NB4 (cell line): ENCODE results near the gene CHRNG.

ENCODE experiments used
- DNase-seq: peaks from one replicate; pipeline ENCODE4 v3.0.0; 2010; ENCODE audit warnings: low read depth
- H3K4me3 ChIP-seq: one replicate; pipeline ENCODE4 v1.5.1; 2011; ENCODE audit warnings: mild to moderate bottlenecking, low read depth, low read length, moderate library complexity
- MYC ChIP-seq: IDR thresholded peaks from 2 replicates; pipeline ENCODE4 v1.6.1; 2011; ENCODE audit warnings: low read depth, low read length
- POLR2A ChIP-seq: IDR thresholded peaks from 2 replicates; pipeline ENCODE4 v1.6.1; 2011; ENCODE audit warnings: mild to moderate bottlenecking; ENCODE audit not compliant: insufficient read length; ENCODE audit errors: extremely low read depth
- TF ChIP-seq, protein P1 (sequence below): IDR thresholded peaks from 2 replicates; pipeline ENCODE4 v1.6.1; 2011; ENCODE audit warnings: low read depth, low read length
- TF ChIP-seq, protein P2 (sequence below): IDR thresholded peaks from one replicate; pipeline ENCODE4 v1.5.1; 2012; ENCODE audit warnings: low read depth, low read length

Gene CHRNG

DNA sequence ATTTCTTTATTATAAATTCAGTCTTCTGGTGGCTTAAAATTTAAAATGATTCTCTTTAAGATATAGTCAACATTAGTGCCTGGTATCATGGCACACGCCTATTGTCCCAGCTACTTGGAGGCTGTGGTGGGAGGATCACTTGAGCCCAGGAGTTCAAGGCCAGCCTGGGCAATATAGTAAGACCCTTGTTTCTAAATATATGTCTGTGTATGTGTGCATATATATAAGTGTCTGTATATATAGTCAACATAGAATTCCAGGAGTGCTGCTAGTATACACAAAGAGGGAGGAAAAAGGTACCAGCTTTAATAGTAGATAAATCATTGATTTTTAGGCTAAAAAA is 35.9 kb downstream of the CHRNG start:
- H3K4me3 ChIP-seq: no peak overlapping the region
- TF ChIP-seq, protein P1, sequence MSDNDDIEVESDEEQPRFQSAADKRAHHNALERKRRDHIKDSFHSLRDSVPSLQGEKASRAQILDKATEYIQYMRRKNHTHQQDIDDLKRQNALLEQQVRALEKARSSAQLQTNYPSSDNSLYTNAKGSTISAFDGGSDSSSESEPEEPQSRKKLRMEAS: no peak
- TF ChIP-seq, protein P2, sequence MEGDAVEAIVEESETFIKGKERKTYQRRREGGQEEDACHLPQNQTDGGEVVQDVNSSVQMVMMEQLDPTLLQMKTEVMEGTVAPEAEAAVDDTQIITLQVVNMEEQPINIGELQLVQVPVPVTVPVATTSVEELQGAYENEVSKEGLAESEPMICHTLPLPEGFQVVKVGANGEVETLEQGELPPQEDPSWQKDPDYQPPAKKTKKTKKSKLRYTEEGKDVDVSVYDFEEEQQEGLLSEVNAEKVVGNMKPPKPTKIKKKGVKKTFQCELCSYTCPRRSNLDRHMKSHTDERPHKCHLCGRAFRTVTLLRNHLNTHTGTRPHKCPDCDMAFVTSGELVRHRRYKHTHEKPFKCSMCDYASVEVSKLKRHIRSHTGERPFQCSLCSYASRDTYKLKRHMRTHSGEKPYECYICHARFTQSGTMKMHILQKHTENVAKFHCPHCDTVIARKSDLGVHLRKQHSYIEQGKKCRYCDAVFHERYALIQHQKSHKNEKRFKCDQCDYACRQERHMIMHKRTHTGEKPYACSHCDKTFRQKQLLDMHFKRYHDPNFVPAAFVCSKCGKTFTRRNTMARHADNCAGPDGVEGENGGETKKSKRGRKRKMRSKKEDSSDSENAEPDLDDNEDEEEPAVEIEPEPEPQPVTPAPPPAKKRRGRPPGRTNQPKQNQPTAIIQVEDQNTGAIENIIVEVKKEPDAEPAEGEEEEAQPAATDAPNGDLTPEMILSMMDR: no peak
- TF ChIP-seq POLR2A (no peak), MYC (no peak)
- no peak for DNase-seq

DNA sequence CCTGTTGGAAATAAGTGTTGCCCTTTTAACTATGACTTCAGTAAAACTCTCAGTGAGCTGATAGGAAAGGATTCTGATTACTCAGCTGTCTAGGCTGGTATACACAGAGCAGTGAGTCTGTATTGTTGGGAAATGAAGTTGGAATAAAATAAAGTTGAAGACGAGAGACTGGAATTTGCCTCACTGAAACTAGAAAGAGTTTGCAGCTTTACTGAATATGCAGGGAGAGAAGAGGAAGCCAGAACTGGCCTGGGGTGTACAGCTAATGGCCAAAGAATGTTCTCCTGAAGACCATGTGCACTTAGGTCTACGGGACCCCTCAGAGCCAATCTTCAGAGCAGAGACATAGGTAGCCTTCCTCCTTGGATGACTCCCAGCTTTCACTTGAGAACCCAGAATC is 37.5 kb downstream of the CHRNG start:
- TF ChIP-seq, protein P1: no peak
- TF ChIP-seq POLR2A: no peak
- no peak for TF ChIP-seq MYC
- no peak for DNase-seq
- H3K4me3 ChIP-seq: no peak overlapping the region

DNA sequence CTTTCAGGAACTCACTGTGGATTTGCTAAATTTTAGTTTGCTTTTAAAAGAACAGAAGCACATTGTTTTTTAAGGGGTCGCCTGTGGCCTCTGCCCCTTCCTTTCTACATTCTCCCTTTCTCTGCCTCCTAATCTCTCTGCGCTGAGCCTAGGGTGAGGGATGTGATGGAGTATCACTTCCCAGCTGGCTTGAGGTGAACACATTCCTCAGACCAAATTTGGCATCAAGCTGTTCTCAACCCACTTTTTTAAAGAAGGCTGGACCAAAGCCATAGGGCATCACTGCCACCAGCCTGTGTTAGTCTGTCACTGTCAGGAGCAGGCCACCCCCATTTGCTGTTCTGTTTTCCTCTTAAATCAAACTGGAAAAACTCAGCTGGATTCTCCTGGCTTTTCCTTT is 38.3 kb downstream of the CHRNG start:
- no peak for DNase-seq
- no peak for TF ChIP-seq POLR2A
- TF ChIP-seq, protein P2: no peak
- TF ChIP-seq MYC: no peak
- TF ChIP-seq, protein P1: no peak

DNA sequence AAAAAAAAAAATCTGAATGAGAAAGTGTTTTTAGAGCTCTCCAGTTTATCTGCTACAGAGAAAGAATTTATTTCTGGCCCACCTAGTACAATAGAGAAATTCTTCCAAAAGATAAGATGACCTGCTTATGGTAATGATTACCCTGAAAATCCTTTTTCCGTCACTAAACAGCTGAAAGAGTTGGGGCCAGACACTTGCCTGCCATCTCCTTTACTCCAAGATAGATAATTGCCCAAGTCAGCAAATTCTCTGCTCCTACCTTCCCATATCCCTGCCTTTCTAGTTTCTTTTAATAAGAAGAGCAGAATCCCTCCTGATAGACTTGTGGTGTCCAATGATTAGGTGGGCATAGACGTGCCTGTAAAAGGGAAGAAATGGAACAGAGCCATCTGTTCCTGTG is 39.1 kb downstream of the CHRNG start:
- H3K4me3 ChIP-seq: no peak overlapping the region
- TF ChIP-seq, protein P2: no peak
- TF ChIP-seq POLR2A: no peak
- no peak for TF ChIP-seq MYC
- TF ChIP-seq, protein P1: no peak
- DNase-seq: no peak

More for the DNA sequence above, 38.3 kb downstream of the CHRNG start:
- no peak overlapping the region for H3K4me3 ChIP-seq

DNA sequence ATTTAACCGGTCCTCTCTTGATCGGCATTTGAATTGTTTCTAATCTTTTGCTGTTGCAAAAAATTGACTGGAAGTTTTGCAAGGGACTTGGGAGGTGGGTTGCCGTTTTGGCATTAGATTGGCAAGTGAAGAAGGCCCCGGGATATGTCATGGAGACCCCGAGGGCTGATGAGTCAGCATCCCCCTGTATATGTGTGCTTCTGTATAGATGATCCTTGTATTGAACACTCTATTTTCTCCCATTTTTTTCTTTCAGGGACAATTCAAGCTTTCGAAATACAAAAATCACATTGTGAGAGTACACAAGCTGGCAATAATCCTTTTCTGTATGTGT is 41.1 kb downstream of the CHRNG start:
- no peak overlapping the region for H3K4me3 ChIP-seq
- DNase-seq: no peak
- TF ChIP-seq, protein P1: no peak
- TF ChIP-seq POLR2A (no peak), MYC (no peak)
- TF ChIP-seq, protein P2: no peak

DNA sequence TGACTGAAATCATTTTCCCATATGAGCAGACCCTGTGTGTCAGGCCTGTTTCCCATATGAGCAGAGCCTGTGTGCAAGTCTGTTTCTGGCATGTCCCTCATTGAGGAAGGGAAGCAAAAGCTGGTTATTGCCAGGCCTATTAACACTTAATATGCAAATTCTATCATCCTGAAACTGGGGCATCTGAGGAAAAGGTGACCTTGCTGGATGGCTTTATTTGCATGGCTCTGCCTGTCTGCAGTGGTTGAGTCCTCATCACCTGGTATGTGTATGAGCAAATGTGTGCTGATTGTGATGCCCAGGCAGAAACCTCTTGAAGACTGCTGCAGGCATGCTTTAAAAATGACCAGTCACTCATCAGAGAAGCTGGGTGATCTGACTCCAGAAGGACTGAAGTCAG is 42.2 kb downstream of the CHRNG start:
- no peak overlapping the region for H3K4me3 ChIP-seq
- TF ChIP-seq POLR2A (no peak), MYC (no peak)
- TF ChIP-seq, protein P1: no peak
- TF ChIP-seq, protein P2: no peak
- no peak for DNase-seq
